Keratinocyte (primary cell): ENCODE data around the gene NUP155. TPM values are rescaled to one million over a fixed set of nuclear protein-coding genes. Genes with fewer than 3 reads are reported as not detected.

Experiments
- DNase-seq: peaks from one replicate; pipeline ENCODE4 v3.0.0-alpha.2; 2011; ENCODE audit warnings: low read depth, missing footprints, low spot score
- FAIRE-seq: peaks from 2 replicates; lab custom pipeline; 2011; peaks lifted over from hg19 to GRCh38; lab: Jason Lieb, UNC
- H2AFZ ChIP-seq: 2 replicates; pipeline ENCODE4 v1.6.0; 2012; ENCODE audit warnings: low read length, control low read depth, inconsistent platforms; ENCODE audit not compliant: control insufficient read depth
- H3K27ac ChIP-seq: 2 replicates; pipeline ENCODE4 v1.5.1; 2011; ENCODE audit warnings: low read length; ENCODE audit not compliant: control insufficient read depth, insufficient read depth
- H3K27me3 ChIP-seq: 3 replicates; pipeline ENCODE4 v1.6.0; 2011; ENCODE audit warnings: low read length; ENCODE audit not compliant: control insufficient read depth, insufficient read depth; ENCODE audit errors: extremely low read depth
- H3K36me3 ChIP-seq, 2 experiments: 2 replicates in 1 of 2; 3 replicates in 1 of 2; pipeline ENCODE4 v1.5.1; 2011; ENCODE audit warnings: low read length in 2 of 2, mild to moderate bottlenecking in 1 of 2; ENCODE audit not compliant: control insufficient read depth in 2 of 2, insufficient read depth in 2 of 2; ENCODE audit errors: extremely low read depth in 1 of 2
- H3K4me1 ChIP-seq: 3 replicates; pipeline ENCODE4 v1.5.1; 2011; ENCODE audit warnings: low read length; ENCODE audit not compliant: control insufficient read depth, insufficient read depth; ENCODE audit errors: extremely low read depth
- H3K4me2 ChIP-seq: 3 replicates; pipeline ENCODE4 v1.6.0; 2011; ENCODE audit warnings: low read depth, low read length; ENCODE audit not compliant: control insufficient read depth, insufficient read depth; ENCODE audit errors: extremely low read depth
- H3K4me3 ChIP-seq, 3 experiments: fragments of 200-600 bp in 1 of 3; sonication (generic) in 1 of 3; 2 replicates in 2 of 3; 3 replicates in 1 of 3; pipeline ENCODE4 v1.5.1; 2011 to 2016; ENCODE audit warnings: low read length in 3 of 3, mild to moderate bottlenecking in 3 of 3, control low read depth in 2 of 3, inconsistent platforms in 1 of 3, low read depth in 1 of 3, mixed read lengths in 1 of 3, mixed run types in 1 of 3, moderate library complexity in 1 of 3; ENCODE audit not compliant: control insufficient read depth in 2 of 3, insufficient read depth in 2 of 3; ENCODE audit errors: extremely low read depth in 1 of 3
- H3K79me2 ChIP-seq: 2 replicates; pipeline ENCODE4 v1.6.0; 2012; ENCODE audit warnings: low read length; ENCODE audit not compliant: control insufficient read depth, insufficient read depth
- H3K9ac ChIP-seq: 3 replicates; pipeline ENCODE4 v1.6.0; 2011; ENCODE audit warnings: low read length; ENCODE audit not compliant: control insufficient read depth, insufficient read depth; ENCODE audit errors: extremely low read depth
- H3K9me1 ChIP-seq: 3 replicates; pipeline ENCODE4 v1.6.0; 2011; ENCODE audit warnings: low read length; ENCODE audit not compliant: control insufficient read depth, insufficient read depth; ENCODE audit errors: extremely low read depth
- H3K9me3 ChIP-seq: 2 replicates; pipeline ENCODE4 v1.5.1; 2012; ENCODE audit warnings: low read depth, low read length; ENCODE audit not compliant: control insufficient read depth
- H4K20me1 ChIP-seq: 3 replicates; pipeline ENCODE4 v1.6.0; 2011; ENCODE audit warnings: low read length; ENCODE audit not compliant: control insufficient read depth, insufficient read depth; ENCODE audit errors: extremely low read depth
- EZH2 ChIP-seq: IDR thresholded peaks from one replicate; pipeline ENCODE4 v1.6.1; 2012; ENCODE audit warnings: inconsistent platforms, mild to moderate bottlenecking, low read length, moderate library complexity
- dilution Hi-C: fragments of 300-500 bp; cut with MboI; formaldehyde crosslinking; loops from one replicate; pipeline ENCODE4 v1.7.0; 2020; ENCODE audit warnings: low sequenced_read_pairs; ENCODE audit not compliant: extremely low pct_ligation_motif_present
- polyA plus RNA-seq, 5 experiments: library from polyadenylated mRNA; depleted of rRNA in 3 of 5; stranded (reverse) in 3 of 5; stranded (forward) in 1 of 5; unstranded in 1 of 5; fragments of >200 nt; gene quantifications; 1 replicate in 1 of 5; 2 replicates in 3 of 5; 3 replicates in 1 of 5; pipeline versions ENCODE4 v1.2.1 to v1.2.3, GENCODE V29; 2011 to 2012; ENCODE audit warnings: missing spikeins in 2 of 5, low read depth in 1 of 5, low replicate concordance in 1 of 5
- TF ChIP-seq, protein P1 (sequence below), 3 experiments: IDR thresholded peaks in 1 of 3; conservative IDR thresholded peaks in 1 of 3; optimal IDR thresholded peaks in 1 of 3; 2 replicates in 2 of 3; 3 replicates in 1 of 3; pipeline versions ENCODE3 to v1.5.1; 2011; ENCODE audit warnings: low read length in 3 of 3, mild to moderate bottlenecking in 3 of 3, moderate library complexity in 2 of 3, control low read depth in 1 of 3, inconsistent platforms in 1 of 3; ENCODE audit not compliant: insufficient read depth in 2 of 3; ENCODE audit errors: extremely low read depth in 1 of 3

The NUP155 gene
- polyA plus RNA-seq, 1 donor (not counting 4 experiments of a cell fraction or from before 2014, with no cell fraction given): 20.5 TPM

GRCh38 chr5:37251665-37252064, 119.2 kb downstream of the NUP155 start:
- Histone ChIP-seq H3K79me2 (no peaks in the 10 kb centered on the region), H2AFZ (no peak overlapping the region), H3K27me3 (no peaks in the 10 kb centered on the region), H3K9me1 (no peaks in the 10 kb centered on the region), H3K4me1 (peaks cover 4% of the 10 kb centered on the region), H3K27ac (no peak overlapping the region), H3K4me2 (no peak overlapping the region), H3K9me3 (no peaks in the 10 kb centered on the region), H3K36me3 (no peaks in the 10 kb centered on the region), H3K4me3 (no peak overlapping the region), H3K9ac (no peak overlapping the region), H4K20me1 (no peaks in the 10 kb centered on the region)
- no peak for DNase-seq
- dilution Hi-C loops: no loop called here
- no peak for FAIRE-seq
- TF ChIP-seq, protein P1, sequence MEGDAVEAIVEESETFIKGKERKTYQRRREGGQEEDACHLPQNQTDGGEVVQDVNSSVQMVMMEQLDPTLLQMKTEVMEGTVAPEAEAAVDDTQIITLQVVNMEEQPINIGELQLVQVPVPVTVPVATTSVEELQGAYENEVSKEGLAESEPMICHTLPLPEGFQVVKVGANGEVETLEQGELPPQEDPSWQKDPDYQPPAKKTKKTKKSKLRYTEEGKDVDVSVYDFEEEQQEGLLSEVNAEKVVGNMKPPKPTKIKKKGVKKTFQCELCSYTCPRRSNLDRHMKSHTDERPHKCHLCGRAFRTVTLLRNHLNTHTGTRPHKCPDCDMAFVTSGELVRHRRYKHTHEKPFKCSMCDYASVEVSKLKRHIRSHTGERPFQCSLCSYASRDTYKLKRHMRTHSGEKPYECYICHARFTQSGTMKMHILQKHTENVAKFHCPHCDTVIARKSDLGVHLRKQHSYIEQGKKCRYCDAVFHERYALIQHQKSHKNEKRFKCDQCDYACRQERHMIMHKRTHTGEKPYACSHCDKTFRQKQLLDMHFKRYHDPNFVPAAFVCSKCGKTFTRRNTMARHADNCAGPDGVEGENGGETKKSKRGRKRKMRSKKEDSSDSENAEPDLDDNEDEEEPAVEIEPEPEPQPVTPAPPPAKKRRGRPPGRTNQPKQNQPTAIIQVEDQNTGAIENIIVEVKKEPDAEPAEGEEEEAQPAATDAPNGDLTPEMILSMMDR (optimal IDR thresholded peaks at IDR 0.05 in 1 of 3, IDR thresholded peaks at IDR 0.05 in 1 of 3, conservative IDR thresholded peaks at IDR 0.05 in 1 of 3; ENCODE audit: extremely low read depth in 1 of 3, insufficient read depth in 2 of 3, low read length in 3 of 3): no peak
- TF ChIP-seq EZH2: no peak

- Histone ChIP-seq H3K4me3 (peak overlapping the region; percentile 88 to 92 (median 89)), H3K4me1 (peaks cover 4% of the 10 kb centered on the region), H3K27me3 (no peaks in the 10 kb centered on the region), H3K79me2 (no peaks in the 10 kb centered on the region), H3K27ac (no peak overlapping the region), H3K9me1 (no peaks in the 10 kb centered on the region), H2AFZ (peak overlapping the region; percentile 93), H4K20me1 (no peaks in the 10 kb centered on the region), H3K36me3 (no peaks in the 10 kb centered on the region), H3K9ac (peak overlapping the region; percentile 87), H3K9me3 (no peaks in the 10 kb centered on the region), H3K4me2 (peak overlapping the region; percentile 93)
- dilution Hi-C loops: no loop called here
- no peak for FAIRE-seq
- TF ChIP-seq, protein P1 (optimal IDR thresholded peaks at IDR 0.05 in 1 of 3, IDR thresholded peaks at IDR 0.05 in 1 of 3, conservative IDR thresholded peaks at IDR 0.05 in 1 of 3; ENCODE audit: extremely low read depth in 1 of 3, insufficient read depth in 2 of 3, low read length in 3 of 3): no peak
- TF ChIP-seq EZH2: no peak
- DNase-seq: no peak
Measured at GRCh38 chr5:37249815-37250164, 121.1 kb downstream of the NUP155 start.
